Inflammatory macrophage treated with lipopolysaccharide for 4 hours (primary cell): ENCODE measurements around the gene RASAL2.

ENCODE experiments used
- DNase-seq: peaks from one replicate; pipeline ENCODE4 v3.0.0-alpha.2; 2020

Gene RASAL2

GRCh38 chr1:178472531-178472930 lies 378.6 kb downstream of the RASAL2 start:
- no peak for DNase-seq

DNA sequence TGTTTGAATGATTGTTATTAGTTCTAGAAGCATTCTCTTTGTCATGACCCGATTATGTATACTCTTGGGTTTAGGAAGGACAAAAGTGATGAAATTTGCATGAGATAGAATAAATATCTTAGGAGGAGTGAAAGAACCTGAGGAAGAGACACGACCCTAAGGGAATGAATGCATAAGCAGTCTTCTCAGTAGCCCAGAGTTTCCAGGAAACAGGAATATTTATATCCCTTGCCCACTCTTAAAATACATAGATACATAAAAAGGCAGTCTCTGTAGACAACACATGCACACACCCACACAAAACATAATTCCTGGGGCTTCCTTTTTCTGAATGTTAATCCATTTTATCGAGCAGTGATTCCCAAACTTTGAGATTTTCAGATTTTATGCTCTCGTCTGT lies 383.5 kb downstream of the RASAL2 start:
- no peak for DNase-seq

GRCh38 chr1:178477841-178478240 lies 383.9 kb downstream of the RASAL2 start:
- DNase-seq: peak; percentile 76

GRCh38 chr1:178483251-178483957 lies 389.5 kb downstream of the RASAL2 start:
- no peak for DNase-seq

GRCh38 chr1:178484698-178485225 lies 390.9 kb downstream of the RASAL2 start:
- DNase-seq: peak; percentile 9

DNA sequence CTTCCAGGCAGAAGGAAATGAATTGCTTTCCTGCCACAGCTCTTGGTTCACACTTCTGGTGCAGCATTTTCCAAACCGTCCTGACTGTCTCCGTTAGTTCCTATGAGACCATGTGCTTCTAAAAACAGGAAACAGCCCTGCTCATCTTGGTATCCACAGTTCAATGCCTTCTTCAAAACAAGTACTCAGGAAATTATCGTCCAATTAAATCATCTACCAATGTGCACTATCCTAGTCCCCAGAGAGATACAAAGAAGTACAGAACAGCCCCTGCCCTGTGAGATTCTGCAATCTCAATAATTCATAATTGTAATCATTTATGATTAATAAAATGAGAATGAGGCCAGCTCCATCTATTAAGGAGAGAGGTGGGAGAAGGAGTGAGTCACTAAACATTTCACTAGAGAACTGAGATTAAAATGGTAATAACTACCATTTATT lies 391.7 kb downstream of the RASAL2 start:
- no peak for DNase-seq

- no peak for DNase-seq
Measured at GRCh38 chr1:178486100-178487069, 392.5 kb downstream of the RASAL2 start.

GRCh38 chr1:178487070-178487615 lies 393.2 kb downstream of the RASAL2 start:
- DNase-seq: no peak

- no peak for DNase-seq
Measured at GRCh38 chr1:178488393-178488792, 394.5 kb downstream of the RASAL2 start.

- no peak for DNase-seq
Measured at GRCh38 chr1:178489399-178489798, 395.5 kb downstream of the RASAL2 start.

- DNase-seq: no peak
Measured at GRCh38 chr1:178490136-178490535, 396.2 kb downstream of the RASAL2 start.

GRCh38 chr1:178490967-178491366 lies 397.1 kb downstream of the RASAL2 start:
- no peak for DNase-seq

DNA sequence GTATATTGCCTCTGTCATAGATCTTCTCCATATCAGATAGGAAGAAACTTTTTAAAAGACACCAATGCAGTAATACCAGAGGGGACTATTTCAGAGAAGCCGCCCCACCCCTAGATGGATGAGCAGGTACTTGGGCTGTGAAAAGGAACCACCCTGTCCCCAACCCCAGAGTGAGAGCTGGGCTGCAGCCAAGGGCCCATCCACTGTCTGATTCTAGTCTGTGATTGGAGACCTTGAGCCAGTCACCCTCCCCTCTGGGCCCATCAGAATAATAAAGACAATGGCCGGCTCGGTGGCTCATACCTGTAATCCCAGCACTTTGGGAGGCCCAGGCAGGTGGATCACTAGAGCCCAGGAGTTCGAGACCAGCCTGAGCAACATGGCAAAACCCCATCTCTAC lies 397.8 kb downstream of the RASAL2 start:
- DNase-seq: no peak

DNA sequence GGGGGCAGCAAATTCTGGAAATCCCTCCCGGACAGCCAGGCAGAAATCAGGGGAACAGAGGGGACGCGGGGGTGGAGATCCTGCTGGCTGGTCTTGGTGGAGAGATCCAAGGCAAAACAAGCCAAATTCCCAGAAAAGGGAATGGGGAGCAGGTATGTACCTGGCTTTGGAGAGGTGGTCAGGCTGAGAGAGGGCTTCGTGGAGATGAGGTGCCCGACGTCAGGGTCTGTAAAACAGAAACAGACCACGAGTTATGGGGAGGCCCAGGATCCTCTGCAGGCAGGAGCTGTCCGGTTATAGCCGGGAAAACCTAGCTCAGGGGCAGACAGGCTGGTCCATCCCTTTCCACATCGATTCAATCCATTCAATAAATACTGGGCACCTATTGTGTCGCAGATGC lies 398.4 kb downstream of the RASAL2 start:
- no peak for DNase-seq

DNA sequence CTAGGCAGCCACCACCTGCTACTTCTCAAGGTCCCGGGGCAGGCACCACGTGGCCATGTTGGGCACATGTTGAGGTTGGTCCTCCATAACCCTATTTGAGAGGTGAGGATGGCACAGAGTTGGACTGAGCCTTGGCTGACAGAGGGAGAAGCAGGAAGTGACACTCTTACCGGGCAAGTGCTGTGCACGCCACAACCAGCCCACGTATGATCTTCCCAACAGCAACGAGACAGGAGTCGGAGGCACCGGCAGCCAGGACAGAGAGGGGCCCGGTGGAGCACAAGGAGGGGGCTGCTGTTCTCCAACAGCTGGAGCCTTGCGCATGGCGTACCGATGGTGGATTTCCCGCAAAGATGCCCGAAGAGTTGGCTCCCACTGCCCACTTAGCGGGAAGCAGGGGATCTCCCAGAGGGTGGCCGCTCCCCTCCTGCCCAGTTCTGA lies 399.4 kb downstream of the RASAL2 start:
- DNase-seq: no peak

DNA sequence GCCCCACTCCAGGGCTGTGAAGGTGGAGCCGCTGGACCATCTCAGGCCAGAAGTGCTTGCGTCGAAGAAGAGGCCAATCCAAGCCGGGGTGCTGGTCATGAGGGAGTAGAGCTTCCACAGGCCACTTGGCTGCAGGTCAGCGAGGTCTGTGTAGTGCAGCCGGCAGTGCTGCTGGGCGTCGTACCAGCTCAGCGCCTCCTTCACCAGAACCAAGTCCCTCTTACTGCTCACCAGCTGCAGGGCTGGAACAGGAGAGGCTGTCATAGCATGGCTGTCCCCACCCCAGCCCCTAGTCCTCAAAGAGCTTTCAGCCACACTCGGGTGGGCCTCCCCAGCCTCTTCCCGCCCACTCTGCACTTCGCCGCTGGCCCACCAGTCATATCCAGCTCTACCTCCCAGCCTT lies 400.7 kb downstream of the RASAL2 start:
- no peak for DNase-seq

- no peak for DNase-seq
Measured at GRCh38 chr1:178495158-178495557, 401.3 kb downstream of the RASAL2 start.

DNA sequence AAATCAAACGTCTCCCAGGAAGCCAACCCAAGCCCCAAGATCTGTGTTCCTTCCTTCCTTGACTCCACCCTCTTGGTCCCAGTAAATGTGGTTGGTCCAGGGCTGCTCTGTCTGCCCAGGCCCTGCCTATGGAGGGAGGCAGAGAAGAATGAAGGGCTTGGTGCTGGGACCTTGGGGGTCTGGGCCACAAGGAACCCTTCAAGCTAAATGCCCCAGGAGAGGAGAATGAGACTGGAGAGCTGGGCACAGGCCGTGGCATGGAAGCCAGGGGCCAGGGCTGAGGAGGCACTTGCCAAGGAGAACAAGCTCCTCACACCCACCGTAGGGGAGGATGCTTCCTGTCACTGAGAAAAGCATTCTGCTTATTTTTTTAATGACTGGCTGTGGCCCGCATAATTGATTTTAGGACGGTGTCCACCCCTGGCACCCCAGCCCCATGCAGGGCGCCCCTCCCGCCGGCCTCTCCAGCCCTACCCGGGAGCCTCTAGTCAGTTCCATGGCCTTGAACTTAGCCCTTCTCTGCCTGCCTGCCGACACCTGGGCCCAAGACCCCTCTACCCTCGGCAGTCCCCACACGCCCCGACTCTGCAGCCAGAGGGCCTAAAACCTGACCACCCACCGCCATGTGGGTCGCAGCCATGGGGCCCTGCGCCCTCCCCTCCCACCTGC lies 402.0 kb downstream of the RASAL2 start:
- no peak for DNase-seq

DNA sequence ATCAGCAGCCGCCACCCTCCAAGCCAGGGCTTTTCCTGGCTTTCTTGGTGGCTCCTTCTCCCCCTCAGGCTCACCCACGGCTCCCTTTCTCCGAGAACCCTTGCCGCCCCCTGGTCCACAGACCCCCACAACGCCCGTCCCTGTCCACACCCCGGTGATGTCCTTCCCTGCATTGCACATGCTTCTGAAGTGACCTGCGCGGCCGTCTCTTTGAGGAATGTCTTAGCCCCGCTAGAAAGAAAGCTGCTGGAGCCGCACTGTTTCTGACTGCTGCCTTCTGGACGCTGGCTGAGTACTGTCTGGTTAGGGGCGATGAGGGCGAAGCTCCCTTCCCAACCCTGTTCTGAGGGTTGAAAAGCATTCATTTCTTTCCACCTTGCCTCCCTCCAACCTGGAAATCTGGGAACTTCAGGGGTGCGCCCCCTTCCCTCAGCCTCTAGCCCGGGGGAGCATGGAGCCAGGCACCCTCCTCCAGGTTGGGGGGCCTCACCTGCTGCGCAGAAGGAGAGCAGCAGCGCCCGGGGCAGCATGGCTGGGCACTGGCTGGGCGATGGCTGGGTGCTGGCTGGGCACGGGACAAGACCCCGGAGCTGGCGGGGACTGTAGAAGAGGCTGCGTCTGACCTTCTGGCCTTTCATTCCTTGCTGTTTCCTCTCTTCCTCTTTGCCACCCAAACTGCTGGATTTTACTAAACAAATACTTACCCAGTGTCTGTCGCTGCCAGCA lies 402.7 kb downstream of the RASAL2 start, which contains the start of gene CLEC20A:
Gene CLEC20A (minus strand): TSS at position 555 of the 726 bp plus-strand sequence. CDS start 25 bp downstream, at position 530.
- DNase-seq: no peak

DNA sequence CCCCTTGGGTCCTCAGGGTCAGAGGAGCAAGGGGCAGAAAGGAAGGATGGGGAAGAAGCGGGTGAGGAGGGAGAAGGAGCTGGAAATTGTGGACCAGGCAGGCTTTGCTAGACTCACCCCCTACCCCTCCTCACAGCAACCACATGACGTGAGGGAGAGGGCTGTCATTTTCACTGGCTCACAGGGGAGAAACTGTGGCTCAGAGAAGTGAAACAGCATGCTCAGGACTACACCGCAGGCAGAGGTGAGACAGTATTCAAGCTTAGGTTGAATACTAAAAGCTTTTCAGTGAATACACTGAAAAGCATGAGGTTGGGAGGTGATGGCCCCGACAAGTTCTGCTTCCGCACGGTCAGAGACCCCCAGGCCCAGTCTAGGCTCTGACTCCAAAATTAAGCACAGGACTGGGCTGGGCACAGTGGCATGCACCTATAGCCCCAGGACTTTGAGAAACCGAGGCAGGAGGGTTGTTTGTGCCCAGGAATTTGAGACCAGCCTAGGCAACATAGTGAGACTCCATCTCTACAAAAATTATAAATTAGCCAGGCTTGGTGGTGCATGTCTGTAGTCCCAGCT lies 404.1 kb downstream of the RASAL2 start:
- DNase-seq: no peak

GRCh38 chr1:178498896-178499675 lies 405.2 kb downstream of the RASAL2 start:
- no peak for DNase-seq
